Adipocyte (in vitro differentiated cells): ENCODE data around the gene CYP2B6.
"Not testable (repeated sequence)": the region's sequence is repeated elsewhere in the genome, so short reads cannot be mapped to it uniquely, and the experiment has no call there.

Experiments
- DNase-seq: peaks from one replicate; pipeline ENCODE4 v3.0.0-alpha.2; 2015; ENCODE audit warnings: low read depth
- H3K27me3 ChIP-seq: replicated peaks from 2 replicates; pipeline ENCODE4 v1.7.0; 2013; ENCODE audit warnings: mild to moderate bottlenecking, low read length, moderate library complexity; ENCODE audit not compliant: control insufficient read depth, insufficient read depth
- H3K36me3 ChIP-seq: 2 replicates; pipeline ENCODE4 v1.7.0; 2013; ENCODE audit warnings: low read length, mild to moderate bottlenecking, moderate library complexity; ENCODE audit not compliant: control insufficient read depth, insufficient read depth, severe bottlenecking
- H3K4me1 ChIP-seq: 2 replicates; pipeline ENCODE4 v1.7.0; 2013; ENCODE audit warnings: mild to moderate bottlenecking, low read length, moderate library complexity; ENCODE audit not compliant: control insufficient read depth, insufficient read depth
- H3K4me3 ChIP-seq: 2 replicates; pipeline ENCODE4 v1.7.0; 2013; ENCODE audit warnings: mild to moderate bottlenecking, low read length, moderate library complexity
- H3K9ac ChIP-seq: 2 replicates; pipeline ENCODE4 v1.7.0; 2013; ENCODE audit warnings: mild to moderate bottlenecking, low read length, moderate library complexity
- H3K9me3 ChIP-seq: 2 replicates; pipeline ENCODE4 v1.7.0; 2013; ENCODE audit warnings: mild to moderate bottlenecking, low read length, moderate library complexity; ENCODE audit not compliant: control insufficient read depth

CYP2B6 gene

DNA sequence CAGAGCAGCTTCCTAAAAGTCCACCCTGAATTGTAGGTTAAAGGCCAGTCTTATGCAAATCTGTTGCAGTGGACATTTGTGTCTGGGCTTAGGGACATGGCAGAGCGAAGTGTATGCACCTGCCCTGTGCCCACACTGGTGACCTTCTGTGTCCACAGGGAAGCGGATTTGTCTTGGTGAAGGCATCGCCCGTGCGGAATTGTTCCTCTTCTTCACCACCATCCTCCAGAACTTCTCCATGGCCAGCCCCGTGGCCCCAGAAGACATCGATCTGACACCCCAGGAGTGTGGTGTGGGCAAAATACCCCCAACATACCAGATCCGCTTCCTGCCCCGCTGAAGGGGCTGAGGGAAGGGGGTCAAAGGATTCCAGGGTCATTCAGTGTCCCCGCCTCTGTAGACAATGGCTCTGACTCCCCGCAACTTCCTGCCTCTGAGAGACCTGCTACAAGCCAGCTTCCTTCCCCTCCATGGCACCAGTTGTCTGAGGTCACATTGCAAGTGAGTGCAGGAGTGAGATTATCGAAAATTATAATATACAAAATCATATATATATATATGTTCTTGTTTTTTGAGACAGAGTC lies 25.5 kb downstream of the CYP2B6 start:
- DNase-seq, result no peak
- Histone ChIP-seq H3K9ac (no peak overlapping the region), H3K36me3 (no peaks in the 10 kb centered on the region), H3K4me3 (no peak overlapping the region), H3K4me1 (no peaks in the 10 kb centered on the region), H3K27me3 (peaks cover 21% of the 10 kb centered on the region), H3K9me3 (peaks cover 7% of the 10 kb centered on the region)

DNA sequence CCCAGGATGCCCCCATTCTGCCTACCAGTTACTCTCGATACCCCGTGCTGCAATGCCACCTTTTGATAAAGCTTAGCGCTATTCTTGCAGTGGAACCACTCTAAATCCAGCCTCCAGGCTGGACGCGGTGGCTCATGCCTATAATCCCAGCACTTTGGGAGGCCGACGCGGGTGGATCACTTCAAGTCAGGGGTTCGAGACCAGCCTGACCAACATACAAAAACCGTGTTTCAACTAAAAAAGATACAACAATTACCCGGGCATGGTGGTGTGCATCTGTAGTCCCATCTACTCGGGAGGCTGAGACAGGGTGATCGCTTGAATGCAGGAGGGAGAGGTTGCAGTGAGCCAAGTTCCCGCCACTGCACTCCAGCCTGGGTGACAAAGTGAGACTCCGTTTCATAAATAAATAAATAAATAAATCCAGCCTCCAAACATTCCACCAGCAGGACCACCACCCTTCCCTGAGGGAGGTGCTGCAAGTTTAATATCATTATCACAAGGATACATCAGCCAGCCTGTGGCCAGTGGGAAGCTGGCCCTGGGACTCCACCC lies 27.7 kb downstream of the CYP2B6 start:
- Histone ChIP-seq H3K4me1 (no peaks in the 10 kb centered on the region), H3K9ac (no peak overlapping the region), H3K36me3 (no peaks in the 10 kb centered on the region), H3K27me3 (peaks cover 8% of the 10 kb centered on the region), H3K4me3 (no peak overlapping the region), H3K9me3 (no peaks in the 10 kb centered on the region)
- DNase-seq, result no peak

DNA sequence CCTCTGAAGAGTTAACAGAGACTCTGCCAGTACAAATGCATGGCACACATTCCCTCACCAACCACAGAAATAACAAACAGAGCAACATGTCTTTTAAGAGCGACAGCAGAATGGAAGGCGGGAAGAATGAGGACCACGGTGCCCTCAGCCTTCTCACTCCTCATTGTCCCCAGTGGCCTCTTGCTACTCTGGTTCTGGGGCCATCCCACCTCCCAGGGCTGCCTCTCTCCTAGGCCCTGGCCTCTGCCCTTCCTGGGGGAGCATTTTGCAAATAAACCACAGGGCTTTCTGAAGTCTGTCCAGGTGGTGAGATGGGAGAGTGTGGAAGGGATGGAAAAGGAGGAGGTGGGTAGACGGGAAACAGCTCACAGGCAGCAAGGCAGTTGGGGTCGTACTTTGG lies 28.3 kb downstream of the CYP2B6 start:
- no peak for DNase-seq
- Histone ChIP-seq H3K9me3 (no peaks in the 10 kb centered on the region), H3K9ac (no peak overlapping the region), H3K4me3 (no peak overlapping the region), H3K4me1 (no peaks in the 10 kb centered on the region), H3K36me3 (no peaks in the 10 kb centered on the region), H3K27me3 (peaks cover 12% of the 10 kb centered on the region)

DNA sequence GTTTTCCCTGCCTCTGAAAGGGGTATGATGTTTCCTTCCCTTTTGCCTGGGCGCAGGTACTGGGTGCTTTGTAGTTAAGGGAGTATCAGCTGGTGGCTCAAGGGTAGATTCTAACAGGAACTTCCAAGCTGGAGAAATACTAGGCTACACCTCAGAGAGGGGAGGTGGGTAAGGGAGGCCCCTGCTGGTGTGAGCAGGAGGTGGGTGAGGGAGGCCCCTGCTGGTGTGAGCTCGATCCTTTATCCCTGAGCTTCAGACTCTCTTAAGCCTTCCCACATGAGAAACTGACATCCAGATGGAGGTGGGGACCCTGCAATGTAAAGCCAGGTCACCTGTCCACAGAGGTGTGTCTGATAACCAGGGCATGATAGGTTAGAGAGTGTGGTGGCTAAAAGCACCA lies 32.1 kb downstream of the CYP2B6 start:
- Histone ChIP-seq H3K4me3 (no peak overlapping the region), H3K27me3 (peaks cover 18% of the 10 kb centered on the region)
- DNase-seq, result no peak

DNA sequence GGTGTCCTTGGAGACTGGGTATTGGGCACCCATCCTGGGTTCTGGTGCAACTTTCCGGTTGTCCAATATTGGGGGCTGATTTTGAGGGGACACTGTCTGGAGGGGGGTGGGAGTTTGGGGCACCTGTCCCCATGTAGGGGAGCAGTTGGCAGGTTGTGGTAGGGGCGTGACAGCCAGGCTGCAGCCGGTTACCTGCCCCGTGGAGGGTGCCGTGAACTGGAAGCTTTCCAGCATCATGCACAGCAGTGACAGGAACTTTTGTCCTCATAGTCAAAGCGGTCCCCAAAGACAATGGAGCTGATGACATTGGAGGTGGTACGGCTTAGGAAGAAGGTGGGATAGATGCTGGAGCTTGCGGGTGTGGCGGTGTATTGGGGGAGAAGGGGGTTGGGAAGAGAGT lies 34.3 kb downstream of the CYP2B6 start:
- no peaks in the 10 kb centered on the region for H3K36me3 ChIP-seq
- no peak overlapping the region for H3K4me3 ChIP-seq
- no peaks in the 10 kb centered on the region for H3K4me1 ChIP-seq
- no peak for DNase-seq
- H3K9ac ChIP-seq, result no peak overlapping the region
- peaks cover 18% of the 10 kb centered on the region for H3K27me3 ChIP-seq
- H3K9me3 ChIP-seq, result no peaks in the 10 kb centered on the region

More for the DNA sequence above, 32.1 kb downstream of the CYP2B6 start:
- Histone ChIP-seq H3K9ac (no peak overlapping the region), H3K9me3 (no peaks in the 10 kb centered on the region), H3K4me1 (no peaks in the 10 kb centered on the region), H3K36me3 (no peaks in the 10 kb centered on the region)

DNA sequence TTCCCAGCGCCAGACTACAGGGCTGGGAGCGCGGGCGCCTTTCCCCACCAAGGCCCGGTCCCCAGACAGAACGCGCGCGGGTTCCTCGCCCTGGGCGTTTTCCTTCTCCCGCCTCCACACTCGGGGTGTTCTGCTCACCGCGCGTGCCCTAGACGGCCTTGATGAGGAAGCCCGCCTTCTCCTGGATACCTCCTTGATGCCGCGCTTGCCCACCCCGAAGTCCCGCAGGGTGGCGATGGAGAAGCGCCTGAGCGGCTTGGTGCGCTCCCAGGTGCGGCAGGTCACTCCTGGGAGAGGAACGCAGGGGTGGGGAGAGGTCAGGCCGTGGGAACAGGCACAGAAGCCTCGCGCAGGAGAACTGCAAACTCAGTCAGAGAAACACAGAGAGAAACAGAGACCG lies 34.8 kb downstream of the CYP2B6 start:
- H3K4me3 ChIP-seq, result no peak overlapping the region
- peaks cover 18% of the 10 kb centered on the region for H3K27me3 ChIP-seq
- H3K9me3 ChIP-seq, result no peaks in the 10 kb centered on the region
- DNase-seq, result no peak
- no peaks in the 10 kb centered on the region for H3K4me1 ChIP-seq
- H3K9ac ChIP-seq, result no peak overlapping the region
- no peaks in the 10 kb centered on the region for H3K36me3 ChIP-seq

DNA sequence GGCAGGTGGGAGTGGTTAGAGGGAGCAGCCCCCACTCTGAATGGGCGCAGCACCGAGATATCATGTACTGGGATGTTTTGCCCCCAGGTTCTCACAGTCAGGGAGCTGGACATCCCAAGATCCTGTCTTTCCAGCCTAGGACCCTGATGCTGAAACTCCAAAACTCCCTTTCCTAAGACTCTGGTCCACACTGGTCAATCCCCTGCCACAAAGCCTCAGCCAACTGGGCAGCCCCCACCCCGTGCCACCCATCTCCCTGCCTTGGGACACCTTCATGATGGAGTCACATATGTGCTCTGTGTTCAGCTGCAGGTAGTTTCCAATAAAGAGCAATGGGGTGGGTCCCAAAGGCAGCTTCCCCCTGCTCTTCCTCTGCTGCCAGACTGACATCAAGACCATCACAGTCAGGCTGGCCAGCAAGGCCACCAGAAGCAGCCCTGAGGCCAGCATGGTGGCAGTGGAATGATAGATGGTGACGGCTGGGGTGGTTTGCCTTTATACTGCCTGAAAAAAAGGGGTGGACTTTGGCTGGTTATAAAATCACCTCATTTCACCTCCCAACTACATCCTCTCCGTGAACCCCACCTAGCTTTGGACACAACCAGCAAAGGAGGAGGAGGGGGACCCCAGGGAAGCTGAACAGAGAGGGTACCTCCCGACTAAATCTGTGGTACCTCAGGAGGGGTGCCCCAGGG lies 36.3 kb downstream of the CYP2B6 start:
- Histone ChIP-seq H3K27me3 (peaks cover 15% of the 10 kb centered on the region), H3K9ac (no peak overlapping the region), H3K36me3 (no peaks in the 10 kb centered on the region), H3K4me1 (no peaks in the 10 kb centered on the region), H3K9me3 (no peaks in the 10 kb centered on the region), H3K4me3 (no peak overlapping the region)
- DNase-seq, result no peak

DNA sequence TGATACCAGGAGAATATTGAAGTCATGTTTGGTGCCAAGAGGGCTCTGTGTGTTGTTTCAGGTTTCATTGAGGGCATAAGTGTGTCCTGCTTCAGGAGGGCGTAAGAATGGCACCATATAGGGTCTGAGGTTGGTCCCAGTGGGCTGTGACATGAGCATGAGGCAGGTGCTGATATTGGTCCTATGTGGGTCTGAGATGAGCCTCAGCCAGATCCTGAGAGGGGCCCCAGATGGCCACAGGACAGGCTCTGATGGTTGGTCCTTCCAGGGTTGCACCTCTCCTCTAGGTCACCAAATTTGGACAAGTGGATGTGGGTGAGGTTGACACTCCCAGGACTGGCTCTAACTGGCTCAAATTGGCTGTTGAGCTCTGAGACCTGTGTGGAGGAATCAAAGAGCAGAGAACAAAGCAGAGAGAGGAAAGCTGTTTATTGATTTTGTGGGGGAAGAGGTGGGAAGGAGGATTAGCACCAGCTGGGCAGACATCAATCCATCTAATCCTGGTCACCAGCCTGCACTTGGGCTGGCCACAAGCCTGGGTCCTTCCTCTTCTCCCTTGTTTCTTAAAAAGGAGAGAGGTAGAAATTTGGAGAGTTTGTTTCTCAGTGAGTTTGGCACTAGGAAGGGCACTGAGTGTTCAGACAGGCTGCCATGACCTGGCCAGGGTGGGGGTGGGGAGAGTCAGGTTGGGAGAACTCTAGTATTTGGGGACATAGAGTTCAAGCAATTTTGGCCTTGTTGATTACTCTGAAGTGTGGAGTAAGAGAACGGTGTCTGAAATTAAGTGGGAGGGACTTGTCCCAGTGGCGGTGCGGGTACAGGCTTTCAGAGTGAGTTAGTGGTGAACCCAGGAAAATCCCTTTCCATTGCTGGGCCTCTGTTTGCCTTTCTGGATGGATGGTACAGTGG lies 38.7 kb downstream of the CYP2B6 start:
- Histone ChIP-seq H3K36me3 (no peaks in the 10 kb centered on the region), H3K9ac (no peak overlapping the region), H3K4me3 (no peak overlapping the region), H3K4me1 (no peaks in the 10 kb centered on the region), H3K27me3 (peaks cover 6% of the 10 kb centered on the region), H3K9me3 (no peaks in the 10 kb centered on the region)
- DNase-seq, result no peak

DNA sequence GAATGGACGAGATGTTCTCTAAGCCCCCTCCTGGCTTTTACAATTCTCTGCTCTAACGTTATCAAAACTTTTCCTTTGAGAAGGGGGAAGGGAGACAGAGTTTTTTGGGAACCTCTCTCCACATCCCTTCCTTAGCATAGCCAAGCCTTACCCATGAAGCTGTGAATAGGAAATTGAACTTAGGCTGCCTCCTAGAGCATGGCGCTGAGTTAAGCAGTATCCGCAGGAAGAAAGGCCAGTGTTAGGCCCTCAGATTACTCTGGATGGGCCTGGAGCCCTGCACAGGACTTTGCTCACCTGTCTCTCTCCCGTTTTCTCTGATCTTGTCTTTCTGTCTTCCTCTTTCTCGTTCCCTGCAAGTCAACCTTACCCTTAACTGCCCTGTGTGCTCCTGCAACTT lies 39.6 kb downstream of the CYP2B6 start:
- peaks cover 6% of the 10 kb centered on the region for H3K27me3 ChIP-seq
- no peaks in the 10 kb centered on the region for H3K4me1 ChIP-seq
- no peaks in the 10 kb centered on the region for H3K36me3 ChIP-seq
- no peak overlapping the region for H3K9ac ChIP-seq
- DNase-seq, result no peak
- no peak overlapping the region for H3K4me3 ChIP-seq
- no peaks in the 10 kb centered on the region for H3K9me3 ChIP-seq

DNA sequence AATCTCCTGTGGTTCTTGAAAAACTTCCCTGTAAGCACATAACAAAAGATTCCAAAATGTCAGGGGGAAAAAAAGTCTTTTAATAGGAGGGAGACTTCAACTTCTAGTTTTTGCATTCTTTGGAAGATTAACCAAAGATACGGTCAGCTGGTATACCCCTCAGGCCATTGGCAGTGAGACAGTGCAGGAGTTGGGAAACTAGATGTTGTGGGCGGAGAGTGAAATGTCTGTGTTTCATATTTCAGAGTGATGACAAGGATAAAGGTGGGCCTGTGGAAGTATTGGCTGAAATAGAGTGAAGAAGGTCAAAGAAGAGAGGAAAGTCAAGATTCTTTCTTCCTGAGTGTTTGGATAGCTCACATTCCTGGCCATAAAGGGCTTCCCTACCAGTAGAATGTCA lies 40.8 kb downstream of the CYP2B6 start:
- Histone ChIP-seq H3K4me1 (no peaks in the 10 kb centered on the region), H3K36me3 (no peaks in the 10 kb centered on the region), H3K9me3 (no peaks in the 10 kb centered on the region), H3K4me3 (no peak overlapping the region), H3K9ac (no peak overlapping the region), H3K27me3 (no peaks in the 10 kb centered on the region)
- peak; percentile 23 for DNase-seq

DNA sequence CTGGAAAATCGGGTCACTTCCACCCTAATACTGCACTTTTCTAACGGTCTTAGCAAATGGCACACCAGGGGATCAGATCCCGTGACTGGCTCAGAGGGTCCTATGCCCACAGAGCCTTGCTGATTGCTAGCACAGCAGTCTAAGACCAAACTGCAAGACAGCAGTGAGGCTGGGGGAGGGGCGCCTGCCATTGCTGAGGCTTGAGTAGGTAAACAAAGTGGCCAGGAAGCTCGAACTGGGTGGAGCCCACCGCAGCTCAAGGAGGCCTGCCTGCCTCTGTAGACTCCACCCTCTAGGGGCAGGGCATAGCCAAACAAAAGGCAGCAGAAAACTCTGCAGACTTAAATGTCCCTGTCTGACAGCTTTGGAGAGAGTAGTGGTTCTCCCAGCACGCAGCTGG lies 42.2 kb downstream of the CYP2B6 start:
- not testable (repeated sequence) for H3K27me3 ChIP-seq, H3K9ac ChIP-seq, DNase-seq, H3K9me3 ChIP-seq, H3K4me1 ChIP-seq, H3K4me3 ChIP-seq, H3K36me3 ChIP-seq
